Measurements from ENCODE around the gene KRT33B. TPM values are rescaled to one million over a fixed set of nuclear protein-coding genes. Genes with fewer than 3 reads are reported as not detected.

KRT33B gene
- total RNA-seq, 1 experiment from 2014 or later: not detected

DNA sequence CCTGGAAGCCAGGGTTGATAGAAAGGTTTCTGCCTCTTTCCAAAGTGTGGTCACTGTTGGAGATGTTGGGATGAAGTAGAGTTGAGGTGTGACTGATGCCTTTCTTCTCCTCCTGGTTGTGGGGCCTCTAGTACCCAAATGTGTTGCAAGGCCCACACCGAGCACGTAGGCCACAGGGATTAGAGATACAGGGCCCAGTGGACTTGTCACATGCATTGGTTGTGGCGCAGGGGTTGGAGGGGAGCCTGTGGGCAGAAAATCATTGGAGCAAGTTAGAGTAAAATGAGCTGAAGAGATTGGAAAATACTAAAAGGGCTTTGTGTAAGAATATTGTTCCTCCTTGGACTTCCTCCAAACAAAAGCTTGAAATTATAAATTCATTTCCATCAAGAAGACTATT is 23.6 kb downstream of the KRT33B start:
- ChIA-PET CTCF (interaction anchor here (1.1 kb wide), 1 partner anchor 203 kb away, joined by 4 read pairs; no protein-coding TSS in a partner anchor), POLR2A (no interaction called here)
- Mint-ChIP-seq H3K27ac (no peak overlapping the region), H3K4me3 (no peak overlapping the region), H3K36me3 (peaks cover 10% of the 10 kb centered on the region), H3K9me3 (peaks cover 31% of the 10 kb centered on the region), H3K4me1 (no peaks in the 10 kb centered on the region), H3K27me3 (ENCODE audit: low read depth) (peaks cover 3% of the 10 kb centered on the region)
- no peak for DNase-seq (ENCODE audit: low spot score)
- TF ChIP-seq NFYB (CRISPR knock-in tag; conservative IDR thresholded peaks at IDR 0.05; ENCODE audit: low read depth) (no peak), ZNF423 (CRISPR knock-in tag; IDR thresholded peaks at IDR 0.05) (no peak), GABPB1 (CRISPR knock-in tag; IDR thresholded peaks at IDR 0.05) (no peak), ZNF219 (CRISPR knock-in tag; IDR thresholded peaks at IDR 0.05; ENCODE audit: borderline replicate concordance) (no peak), GTF2I (CRISPR knock-in tag; conservative IDR thresholded peaks at IDR 0.05) (no peak), FOXJ3 (CRISPR knock-in tag; IDR thresholded peaks at IDR 0.05; ENCODE audit: borderline replicate concordance) (no peak), ZBTB21 (CRISPR knock-in tag; IDR thresholded peaks at IDR 0.05; ENCODE audit: borderline replicate concordance) (no peak), ZNF396 (CRISPR knock-in tag; IDR thresholded peaks at IDR 0.05; ENCODE audit: borderline replicate concordance) (no peak), RELA (CRISPR knock-in tag; IDR thresholded peaks at IDR 0.05; ENCODE audit: borderline replicate concordance) (no peak), KAT7 (CRISPR knock-in tag; IDR thresholded peaks at IDR 0.05; ENCODE audit: borderline replicate concordance) (no peak), TEAD4 (CRISPR knock-in tag; IDR thresholded peaks at IDR 0.05) (no peak), TP53 (CRISPR knock-in tag; IDR thresholded peaks at IDR 0.05) (no peak), GRHL2 (CRISPR knock-in tag; IDR thresholded peaks at IDR 0.05; ENCODE audit: insufficient replicate concordance, severe bottlenecking) (no peak), SP1 (CRISPR knock-in tag; conservative IDR thresholded peaks at IDR 0.05) (no peak)
- TF ChIP-seq, protein P1, sequence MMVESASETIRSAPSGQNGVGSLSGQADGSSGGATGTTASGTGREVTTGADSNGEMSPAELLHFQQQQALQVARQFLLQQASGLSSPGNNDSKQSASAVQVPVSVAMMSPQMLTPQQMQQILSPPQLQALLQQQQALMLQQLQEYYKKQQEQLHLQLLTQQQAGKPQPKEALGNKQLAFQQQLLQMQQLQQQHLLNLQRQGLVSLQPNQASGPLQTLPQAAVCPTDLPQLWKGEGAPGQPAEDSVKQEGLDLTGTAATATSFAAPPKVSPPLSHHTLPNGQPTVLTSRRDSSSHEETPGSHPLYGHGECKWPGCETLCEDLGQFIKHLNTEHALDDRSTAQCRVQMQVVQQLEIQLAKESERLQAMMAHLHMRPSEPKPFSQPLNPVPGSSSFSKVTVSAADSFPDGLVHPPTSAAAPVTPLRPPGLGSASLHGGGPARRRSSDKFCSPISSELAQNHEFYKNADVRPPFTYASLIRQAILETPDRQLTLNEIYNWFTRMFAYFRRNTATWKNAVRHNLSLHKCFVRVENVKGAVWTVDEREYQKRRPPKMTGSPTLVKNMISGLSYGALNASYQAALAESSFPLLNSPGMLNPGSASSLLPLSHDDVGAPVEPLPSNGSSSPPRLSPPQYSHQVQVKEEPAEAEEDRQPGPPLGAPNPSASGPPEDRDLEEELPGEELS (CRISPR knock-in tag; IDR thresholded peaks at IDR 0.05): no peak
- TF ChIP-seq, protein P2, sequence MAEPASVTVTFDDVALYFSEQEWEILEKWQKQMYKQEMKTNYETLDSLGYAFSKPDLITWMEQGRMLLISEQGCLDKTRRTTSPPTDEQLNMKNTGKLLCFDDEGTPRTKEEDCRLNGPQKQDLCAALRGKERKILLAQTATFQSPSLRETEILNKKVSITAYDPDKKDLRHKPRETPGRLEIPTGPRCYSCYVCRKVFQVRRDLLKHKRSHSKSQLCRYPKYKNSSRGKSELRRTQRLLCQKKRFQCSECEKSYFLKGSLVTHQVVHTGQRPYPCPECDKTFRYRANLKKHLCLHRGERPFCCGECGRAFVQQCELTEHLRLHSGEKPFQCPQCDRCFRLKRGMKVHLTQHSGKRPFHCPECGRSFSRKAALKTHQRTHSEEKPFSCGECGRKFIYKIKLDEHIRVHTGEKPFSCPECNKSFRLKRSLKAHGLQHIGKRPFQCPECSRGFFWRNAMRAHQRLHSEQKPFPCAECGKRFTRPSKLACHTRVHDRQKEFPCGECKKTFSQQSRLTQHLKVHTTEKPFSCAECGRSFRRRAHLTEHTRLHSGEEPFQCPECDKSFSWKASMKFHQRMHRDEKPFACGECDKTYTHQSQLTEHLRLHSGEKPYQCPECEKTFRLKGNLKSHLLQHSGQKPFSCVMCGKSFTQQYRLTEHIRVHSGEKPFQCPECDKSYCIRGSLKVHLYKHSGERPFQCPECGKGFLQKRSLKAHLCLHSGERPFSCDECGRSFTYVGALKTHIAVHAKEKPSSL (CRISPR knock-in tag; conservative IDR thresholded peaks at IDR 0.05): no peak
- TF ChIP-seq, protein P3, sequence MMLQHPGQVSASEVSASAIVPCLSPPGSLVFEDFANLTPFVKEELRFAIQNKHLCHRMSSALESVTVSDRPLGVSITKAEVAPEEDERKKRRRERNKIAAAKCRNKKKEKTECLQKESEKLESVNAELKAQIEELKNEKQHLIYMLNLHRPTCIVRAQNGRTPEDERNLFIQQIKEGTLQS (CRISPR knock-in tag; conservative IDR thresholded peaks at IDR 0.05): no peak
- TF ChIP-seq, protein P4, sequence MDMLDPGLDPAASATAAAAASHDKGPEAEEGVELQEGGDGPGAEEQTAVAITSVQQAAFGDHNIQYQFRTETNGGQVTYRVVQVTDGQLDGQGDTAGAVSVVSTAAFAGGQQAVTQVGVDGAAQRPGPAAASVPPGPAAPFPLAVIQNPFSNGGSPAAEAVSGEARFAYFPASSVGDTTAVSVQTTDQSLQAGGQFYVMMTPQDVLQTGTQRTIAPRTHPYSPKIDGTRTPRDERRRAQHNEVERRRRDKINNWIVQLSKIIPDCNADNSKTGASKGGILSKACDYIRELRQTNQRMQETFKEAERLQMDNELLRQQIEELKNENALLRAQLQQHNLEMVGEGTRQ (CRISPR knock-in tag; IDR thresholded peaks at IDR 0.05): no peak
- TF ChIP-seq, protein P5, sequence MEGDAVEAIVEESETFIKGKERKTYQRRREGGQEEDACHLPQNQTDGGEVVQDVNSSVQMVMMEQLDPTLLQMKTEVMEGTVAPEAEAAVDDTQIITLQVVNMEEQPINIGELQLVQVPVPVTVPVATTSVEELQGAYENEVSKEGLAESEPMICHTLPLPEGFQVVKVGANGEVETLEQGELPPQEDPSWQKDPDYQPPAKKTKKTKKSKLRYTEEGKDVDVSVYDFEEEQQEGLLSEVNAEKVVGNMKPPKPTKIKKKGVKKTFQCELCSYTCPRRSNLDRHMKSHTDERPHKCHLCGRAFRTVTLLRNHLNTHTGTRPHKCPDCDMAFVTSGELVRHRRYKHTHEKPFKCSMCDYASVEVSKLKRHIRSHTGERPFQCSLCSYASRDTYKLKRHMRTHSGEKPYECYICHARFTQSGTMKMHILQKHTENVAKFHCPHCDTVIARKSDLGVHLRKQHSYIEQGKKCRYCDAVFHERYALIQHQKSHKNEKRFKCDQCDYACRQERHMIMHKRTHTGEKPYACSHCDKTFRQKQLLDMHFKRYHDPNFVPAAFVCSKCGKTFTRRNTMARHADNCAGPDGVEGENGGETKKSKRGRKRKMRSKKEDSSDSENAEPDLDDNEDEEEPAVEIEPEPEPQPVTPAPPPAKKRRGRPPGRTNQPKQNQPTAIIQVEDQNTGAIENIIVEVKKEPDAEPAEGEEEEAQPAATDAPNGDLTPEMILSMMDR (IDR thresholded peaks at IDR 0.05): no peak
- no peak for ATAC-seq

DNA sequence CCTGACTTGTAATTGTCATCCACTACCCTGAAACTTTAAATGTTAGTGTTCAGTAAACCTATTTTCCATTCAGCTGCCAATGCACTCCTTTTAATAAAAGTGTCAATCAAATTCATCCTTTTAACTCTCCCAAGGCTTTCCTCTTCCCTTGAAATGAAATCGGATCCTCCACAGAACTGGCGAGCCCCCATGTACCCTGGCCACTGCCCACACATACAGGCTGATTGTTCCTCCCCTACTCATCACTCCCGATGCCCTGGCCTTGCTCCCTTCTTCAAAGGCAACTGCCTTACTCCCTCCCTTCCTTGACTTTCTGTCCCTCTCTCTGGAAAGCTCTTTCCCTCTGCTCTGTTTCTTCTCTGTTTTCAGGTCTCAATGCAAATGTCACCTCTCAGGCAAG is 26.6 kb downstream of the KRT33B start:
- Mint-ChIP-seq H3K27me3 (ENCODE audit: low read depth) (peaks cover 3% of the 10 kb centered on the region), H3K36me3 (peaks cover 10% of the 10 kb centered on the region), H3K4me1 (no peaks in the 10 kb centered on the region), H3K9me3 (peaks cover 32% of the 10 kb centered on the region), H3K27ac (no peak overlapping the region), H3K4me3 (no peak overlapping the region)
- no peak for ATAC-seq
- DNase-seq (ENCODE audit: low spot score): no peak
- ChIA-PET POLR2A (no interaction called here), CTCF (no interaction called here)
- TF ChIP-seq, protein P4 (CRISPR knock-in tag; IDR thresholded peaks at IDR 0.05): no peak
- no peak for TF ChIP-seq NFE2L1 (CRISPR knock-in tag; IDR thresholded peaks at IDR 0.05)
- TF ChIP-seq, protein P6, sequence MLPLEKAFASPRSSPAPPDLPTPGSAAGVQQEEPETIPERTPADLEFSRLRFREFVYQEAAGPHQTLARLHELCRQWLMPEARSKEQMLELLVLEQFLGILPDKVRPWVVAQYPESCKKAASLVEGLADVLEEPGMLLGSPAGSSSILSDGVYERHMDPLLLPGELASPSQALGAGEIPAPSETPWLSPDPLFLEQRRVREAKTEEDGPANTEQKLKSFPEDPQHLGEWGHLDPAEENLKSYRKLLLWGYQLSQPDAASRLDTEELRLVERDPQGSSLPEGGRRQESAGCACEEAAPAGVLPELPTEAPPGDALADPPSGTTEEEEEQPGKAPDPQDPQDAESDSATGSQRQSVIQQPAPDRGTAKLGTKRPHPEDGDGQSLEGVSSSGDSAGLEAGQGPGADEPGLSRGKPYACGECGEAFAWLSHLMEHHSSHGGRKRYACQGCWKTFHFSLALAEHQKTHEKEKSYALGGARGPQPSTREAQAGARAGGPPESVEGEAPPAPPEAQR (CRISPR knock-in tag; IDR thresholded peaks at IDR 0.05): no peak
- no peak for TF ChIP-seq GTF2I (CRISPR knock-in tag; conservative IDR thresholded peaks at IDR 0.05)
- no peak for TF ChIP-seq ZNF671 (CRISPR knock-in tag; IDR thresholded peaks at IDR 0.05)
- TF ChIP-seq TP53 (CRISPR knock-in tag; IDR thresholded peaks at IDR 0.05): no peak
- TF ChIP-seq, protein P7, sequence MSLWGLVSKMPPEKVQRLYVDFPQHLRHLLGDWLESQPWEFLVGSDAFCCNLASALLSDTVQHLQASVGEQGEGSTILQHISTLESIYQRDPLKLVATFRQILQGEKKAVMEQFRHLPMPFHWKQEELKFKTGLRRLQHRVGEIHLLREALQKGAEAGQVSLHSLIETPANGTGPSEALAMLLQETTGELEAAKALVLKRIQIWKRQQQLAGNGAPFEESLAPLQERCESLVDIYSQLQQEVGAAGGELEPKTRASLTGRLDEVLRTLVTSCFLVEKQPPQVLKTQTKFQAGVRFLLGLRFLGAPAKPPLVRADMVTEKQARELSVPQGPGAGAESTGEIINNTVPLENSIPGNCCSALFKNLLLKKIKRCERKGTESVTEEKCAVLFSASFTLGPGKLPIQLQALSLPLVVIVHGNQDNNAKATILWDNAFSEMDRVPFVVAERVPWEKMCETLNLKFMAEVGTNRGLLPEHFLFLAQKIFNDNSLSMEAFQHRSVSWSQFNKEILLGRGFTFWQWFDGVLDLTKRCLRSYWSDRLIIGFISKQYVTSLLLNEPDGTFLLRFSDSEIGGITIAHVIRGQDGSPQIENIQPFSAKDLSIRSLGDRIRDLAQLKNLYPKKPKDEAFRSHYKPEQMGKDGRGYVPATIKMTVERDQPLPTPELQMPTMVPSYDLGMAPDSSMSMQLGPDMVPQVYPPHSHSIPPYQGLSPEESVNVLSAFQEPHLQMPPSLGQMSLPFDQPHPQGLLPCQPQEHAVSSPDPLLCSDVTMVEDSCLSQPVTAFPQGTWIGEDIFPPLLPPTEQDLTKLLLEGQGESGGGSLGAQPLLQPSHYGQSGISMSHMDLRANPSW (CRISPR knock-in tag; conservative IDR thresholded peaks at IDR 0.05; ENCODE audit: low read depth): no peak

Measured in WTC11 (cell line).